HEK293 (cell line): ENCODE data around the gene DEDD.

Source experiments
- CTCF ChIA-PET: fragments of 350-600 bp; formaldehyde crosslinking; extraction: SDS; loops from one replicate; lab custom pipeline; 2021; ENCODE audit warnings: antibody characterized with exemption; lab: Yijun Ruan, JAX
- POLR2A ChIA-PET: fragments of 300-600 bp; formaldehyde crosslinking; extraction: SDS; loops from one replicate; lab custom pipeline; 2020; ENCODE audit warnings: antibody characterized with exemption, inconsistent platforms; lab: Yijun Ruan, JAX
- H3K27ac ChIP-seq: fragments of 200-500 bp; sonication (Bioruptor generic); 2 replicates; pipeline ENCODE4 v1.5.1; 2014; ENCODE audit warnings: low read depth, low read length, control low read depth, inconsistent platforms; ENCODE audit errors: extremely low read depth
- H3K36me3 ChIP-seq, 2 experiments: fragments of 200-500 bp in 1 of 2; sonication (Bioruptor generic) in 1 of 2; 1 replicate in 1 of 2; 2 replicates in 1 of 2; pipeline ENCODE4 v1.5.1; 2014 to 2017; ENCODE audit warnings: inconsistent platforms in 2 of 2, low read length in 2 of 2; ENCODE audit not compliant: control insufficient read depth in 2 of 2, insufficient read depth in 1 of 2
- H3K4me1 ChIP-seq: fragments of 200-500 bp; sonication (Bioruptor generic); 2 replicates; pipeline ENCODE4 v1.5.1; 2014; ENCODE audit warnings: mild to moderate bottlenecking, low read length, inconsistent platforms; ENCODE audit not compliant: control insufficient read depth, insufficient read depth
- H3K4me3 ChIP-seq: 2 replicates; pipeline ENCODE4 v1.5.1; 2011; ENCODE audit warnings: low read depth, mild to moderate bottlenecking, control low read depth, low read length, moderate library complexity
- H3K9me3 ChIP-seq: fragments of 200-500 bp; sonication (Bioruptor generic); 2 replicates; pipeline ENCODE4 v1.5.1; 2014; ENCODE audit warnings: low read depth, low read length, inconsistent platforms; ENCODE audit not compliant: control insufficient read depth, insufficient read depth
- EGR2 ChIP-seq: fragments of 450-650 bp; formaldehyde crosslinking; IDR thresholded peaks from 2 replicates; pipeline ENCODE4 v1.5.1; 2016; ENCODE audit warnings: low read depth, missing biosample characterization, missing genetic modification characterization
- KLF10 ChIP-seq: fragments of 450-650 bp; IDR thresholded peaks from 2 replicates; pipeline ENCODE4 v1.5.1; 2018; ENCODE audit warnings: missing biosample characterization, mild to moderate bottlenecking, missing genetic modification characterization
- KLF7 ChIP-seq: fragments of 450-650 bp; formaldehyde crosslinking; IDR thresholded peaks from 2 replicates; pipeline ENCODE4 v1.5.1; 2016; ENCODE audit warnings: missing biosample characterization, missing genetic modification characterization, borderline replicate concordance
- OSR2 ChIP-seq: fragments of 450-650 bp; formaldehyde crosslinking; IDR thresholded peaks from 2 replicates; pipeline ENCODE4 v1.5.1; 2016; ENCODE audit warnings: missing biosample characterization, missing genetic modification characterization
- SP7 ChIP-seq: fragments of 450-650 bp; formaldehyde crosslinking; IDR thresholded peaks from 2 replicates; pipeline ENCODE4 v1.5.1; 2016; ENCODE audit warnings: missing biosample characterization, missing genetic modification characterization
- ZNF214 ChIP-seq: fragments of 450-650 bp; formaldehyde crosslinking; IDR thresholded peaks from 2 replicates; pipeline ENCODE4 v1.5.1; 2017; ENCODE audit warnings: missing biosample characterization, mild to moderate bottlenecking, missing genetic modification characterization, borderline replicate concordance
- ZNF366 ChIP-seq: fragments of 450-650 bp; formaldehyde crosslinking; conservative IDR thresholded peaks from 2 replicates; pipeline ENCODE4 v1.5.1; 2016; ENCODE audit warnings: missing biosample characterization, missing genetic modification characterization
- ZNF433 ChIP-seq: fragments of 450-650 bp; formaldehyde crosslinking; IDR thresholded peaks from 2 replicates; pipeline ENCODE4 v1.5.1; 2016; ENCODE audit warnings: missing biosample characterization, missing genetic modification characterization, low read depth
- ZNF768 ChIP-seq: fragments of 450-650 bp; formaldehyde crosslinking; IDR thresholded peaks from 2 replicates; pipeline ENCODE4 v1.5.1; 2018; ENCODE audit warnings: missing biosample characterization, mild to moderate bottlenecking, missing genetic modification characterization
- TF ChIP-seq, protein P1 (sequence below): fragments of 450-650 bp; formaldehyde crosslinking; conservative IDR thresholded peaks from 2 replicates; pipeline ENCODE4 v1.5.1; 2016; ENCODE audit warnings: low read depth, missing biosample characterization, missing genetic modification characterization
- TF ChIP-seq, protein P2 (sequence below): fragments of 450-650 bp; formaldehyde crosslinking; IDR thresholded peaks from 2 replicates; pipeline ENCODE4 v1.5.1; 2016; ENCODE audit warnings: missing biosample characterization, missing genetic modification characterization, low read depth
- TF ChIP-seq, protein P3 (sequence below): fragments of 450-650 bp; IDR thresholded peaks from 2 replicates; pipeline ENCODE4 v1.5.1; 2018; ENCODE audit warnings: missing biosample characterization, mild to moderate bottlenecking, missing genetic modification characterization
- TF ChIP-seq, protein P4 (sequence below): fragments of 450-650 bp; formaldehyde crosslinking; IDR thresholded peaks from 2 replicates; pipeline ENCODE4 v1.5.1; 2016; ENCODE audit warnings: missing biosample characterization, missing genetic modification characterization

DEDD gene

DNA sequence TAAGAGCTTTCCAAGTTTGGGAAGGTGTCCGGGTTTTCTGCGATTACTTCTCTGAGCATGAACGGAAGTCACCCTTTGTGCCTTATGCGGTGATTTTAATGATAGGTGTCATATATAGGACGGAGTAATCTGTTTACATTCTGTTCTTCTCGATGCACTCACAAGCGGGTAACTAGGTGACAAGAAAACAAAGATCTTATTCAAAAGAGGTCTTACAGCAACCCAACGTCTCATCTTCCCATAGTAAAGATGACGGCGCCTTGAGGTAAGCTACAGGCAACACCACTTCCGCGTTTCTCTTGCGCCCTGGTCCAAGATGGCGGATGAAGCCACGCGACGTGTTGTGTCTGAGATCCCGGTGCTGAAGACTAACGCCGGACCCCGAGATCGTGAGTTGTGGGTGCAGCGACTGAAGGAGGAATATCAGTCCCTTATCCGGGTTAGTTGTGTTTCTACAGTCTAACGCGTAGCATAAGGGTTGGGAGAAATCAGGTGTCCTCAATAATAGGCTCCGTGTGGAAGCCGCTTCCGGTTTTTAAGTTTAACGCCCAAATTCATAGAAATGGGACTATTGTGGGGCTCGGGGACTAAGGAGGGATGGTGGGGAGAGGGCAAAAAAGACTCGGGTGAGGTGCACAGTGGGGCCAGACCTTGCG lies 21.3 kb upstream of the DEDD start, which contains the start of gene UFC1 (continued):
- TF ChIP-seq, protein P1, sequence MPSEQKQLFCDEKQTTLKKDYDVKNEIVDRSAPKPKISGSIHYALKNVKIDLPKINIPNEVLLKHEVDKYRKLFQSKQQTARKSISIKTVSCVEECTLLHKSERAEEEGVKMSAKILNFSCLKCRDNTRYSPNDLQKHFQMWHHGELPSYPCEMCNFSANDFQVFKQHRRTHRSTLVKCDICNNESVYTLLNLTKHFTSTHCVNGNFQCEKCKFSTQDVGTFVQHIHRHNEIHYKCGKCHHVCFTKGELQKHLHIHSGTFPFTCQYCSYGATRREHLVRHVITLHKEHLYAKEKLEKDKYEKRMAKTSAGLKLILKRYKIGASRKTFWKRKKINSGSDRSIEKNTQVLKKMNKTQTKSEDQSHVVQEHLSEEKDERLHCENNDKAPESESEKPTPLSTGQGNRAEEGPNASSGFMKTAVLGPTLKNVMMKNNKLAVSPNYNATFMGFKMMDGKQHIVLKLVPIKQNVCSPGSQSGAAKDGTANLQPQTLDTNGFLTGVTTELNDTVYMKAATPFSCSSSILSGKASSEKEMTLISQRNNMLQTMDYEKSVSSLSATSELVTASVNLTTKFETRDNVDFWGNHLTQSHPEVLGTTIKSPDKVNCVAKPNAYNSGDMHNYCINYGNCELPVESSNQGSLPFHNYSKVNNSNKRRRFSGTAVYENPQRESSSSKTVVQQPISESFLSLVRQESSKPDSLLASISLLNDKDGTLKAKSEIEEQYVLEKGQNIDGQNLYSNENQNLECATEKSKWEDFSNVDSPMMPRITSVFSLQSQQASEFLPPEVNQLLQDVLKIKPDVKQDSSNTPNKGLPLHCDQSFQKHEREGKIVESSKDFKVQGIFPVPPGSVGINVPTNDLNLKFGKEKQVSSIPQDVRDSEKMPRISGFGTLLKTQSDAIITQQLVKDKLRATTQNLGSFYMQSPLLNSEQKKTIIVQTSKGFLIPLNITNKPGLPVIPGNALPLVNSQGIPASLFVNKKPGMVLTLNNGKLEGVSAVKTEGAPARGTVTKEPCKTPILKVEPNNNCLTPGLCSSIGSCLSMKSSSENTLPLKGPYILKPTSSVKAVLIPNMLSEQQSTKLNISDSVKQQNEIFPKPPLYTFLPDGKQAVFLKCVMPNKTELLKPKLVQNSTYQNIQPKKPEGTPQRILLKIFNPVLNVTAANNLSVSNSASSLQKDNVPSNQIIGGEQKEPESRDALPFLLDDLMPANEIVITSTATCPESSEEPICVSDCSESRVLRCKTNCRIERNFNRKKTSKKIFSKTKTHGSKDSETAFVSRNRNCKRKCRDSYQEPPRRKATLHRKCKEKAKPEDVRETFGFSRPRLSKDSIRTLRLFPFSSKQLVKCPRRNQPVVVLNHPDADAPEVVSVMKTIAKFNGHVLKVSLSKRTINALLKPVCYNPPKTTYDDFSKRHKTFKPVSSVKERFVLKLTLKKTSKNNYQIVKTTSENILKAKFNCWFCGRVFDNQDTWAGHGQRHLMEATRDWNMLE (tag by site-specific recombination), result peak; percentile 72
- TF ChIP-seq KLF7 (tag by site-specific recombination), result peak; percentile 90; the same call in 1 of the 2 replicates
- TF ChIP-seq KLF10 (tag by site-specific recombination), result 0 out of 2 replicates have a peak, but pooled peaks have one; percentile 50
- no peak for TF ChIP-seq EGR2 (tag by site-specific recombination)
- TF ChIP-seq ZNF214, result no peak
- TF ChIP-seq SP7 (tag by site-specific recombination), result peak; percentile 86
- no peak for TF ChIP-seq ZNF433 (tag by site-specific recombination)
- TF ChIP-seq ZNF768, result no peak
- TF ChIP-seq ZNF366 (tag by site-specific recombination), result 0 out of 2 replicates have a peak, but pooled peaks have one; percentile 58
- no peak for TF ChIP-seq OSR2 (tag by site-specific recombination)
- TF ChIP-seq, protein P2, sequence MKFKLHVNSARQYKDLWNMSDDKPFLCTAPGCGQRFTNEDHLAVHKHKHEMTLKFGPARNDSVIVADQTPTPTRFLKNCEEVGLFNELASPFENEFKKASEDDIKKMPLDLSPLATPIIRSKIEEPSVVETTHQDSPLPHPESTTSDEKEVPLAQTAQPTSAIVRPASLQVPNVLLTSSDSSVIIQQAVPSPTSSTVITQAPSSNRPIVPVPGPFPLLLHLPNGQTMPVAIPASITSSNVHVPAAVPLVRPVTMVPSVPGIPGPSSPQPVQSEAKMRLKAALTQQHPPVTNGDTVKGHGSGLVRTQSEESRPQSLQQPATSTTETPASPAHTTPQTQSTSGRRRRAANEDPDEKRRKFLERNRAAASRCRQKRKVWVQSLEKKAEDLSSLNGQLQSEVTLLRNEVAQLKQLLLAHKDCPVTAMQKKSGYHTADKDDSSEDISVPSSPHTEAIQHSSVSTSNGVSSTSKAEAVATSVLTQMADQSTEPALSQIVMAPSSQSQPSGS (tag by site-specific recombination), result peak; percentile 31; the same call in 1 of the 2 replicates

DNA sequence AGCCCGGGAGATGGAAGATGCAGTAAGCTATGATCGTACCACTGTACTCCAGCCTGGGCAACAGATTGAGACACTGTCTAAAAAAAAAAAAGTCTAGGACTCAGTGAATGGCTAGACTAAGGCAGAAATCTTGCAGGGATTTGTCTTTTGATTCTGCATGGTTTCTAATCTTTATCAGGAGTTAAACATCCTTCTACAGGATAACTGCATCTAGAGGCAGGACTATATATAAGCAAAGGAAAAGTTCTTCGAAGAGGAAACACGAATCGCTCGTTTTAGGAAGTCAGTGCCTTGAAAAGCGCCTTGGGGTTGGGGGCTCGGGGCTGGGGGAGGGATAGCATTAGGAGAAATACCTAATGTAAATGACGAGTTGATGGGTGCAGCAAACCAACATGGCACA lies 20.7 kb upstream of the DEDD start:
- Histone ChIP-seq H3K36me3 (peaks cover 5 to 25% of the 10 kb centered on the region in 2 experiments; a peak in 2 of 3 replicates), H3K4me3 (peak overlapping the region; percentile 89), H3K4me1 (no peaks in the 10 kb centered on the region), H3K9me3 (no peaks in the 10 kb centered on the region)
- CTCF ChIA-PET, result interaction anchor here (0.6 to 3.3 kb wide), 3 partner anchors 12 to 108 kb away, joined by 3 to 17 read pairs (median 4); partner anchors contain the start of genes NIT1, PFDN2 and PPOX
- TF ChIP-seq, protein P3, sequence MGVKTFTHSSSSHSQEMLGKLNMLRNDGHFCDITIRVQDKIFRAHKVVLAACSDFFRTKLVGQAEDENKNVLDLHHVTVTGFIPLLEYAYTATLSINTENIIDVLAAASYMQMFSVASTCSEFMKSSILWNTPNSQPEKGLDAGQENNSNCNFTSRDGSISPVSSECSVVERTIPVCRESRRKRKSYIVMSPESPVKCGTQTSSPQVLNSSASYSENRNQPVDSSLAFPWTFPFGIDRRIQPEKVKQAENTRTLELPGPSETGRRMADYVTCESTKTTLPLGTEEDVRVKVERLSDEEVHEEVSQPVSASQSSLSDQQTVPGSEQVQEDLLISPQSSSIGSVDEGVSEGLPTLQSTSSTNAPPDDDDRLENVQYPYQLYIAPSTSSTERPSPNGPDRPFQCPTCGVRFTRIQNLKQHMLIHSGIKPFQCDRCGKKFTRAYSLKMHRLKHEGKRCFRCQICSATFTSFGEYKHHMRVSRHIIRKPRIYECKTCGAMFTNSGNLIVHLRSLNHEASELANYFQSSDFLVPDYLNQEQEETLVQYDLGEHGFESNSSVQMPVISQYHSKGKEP (tag by site-specific recombination), result no peak
- TF ChIP-seq, protein P4, sequence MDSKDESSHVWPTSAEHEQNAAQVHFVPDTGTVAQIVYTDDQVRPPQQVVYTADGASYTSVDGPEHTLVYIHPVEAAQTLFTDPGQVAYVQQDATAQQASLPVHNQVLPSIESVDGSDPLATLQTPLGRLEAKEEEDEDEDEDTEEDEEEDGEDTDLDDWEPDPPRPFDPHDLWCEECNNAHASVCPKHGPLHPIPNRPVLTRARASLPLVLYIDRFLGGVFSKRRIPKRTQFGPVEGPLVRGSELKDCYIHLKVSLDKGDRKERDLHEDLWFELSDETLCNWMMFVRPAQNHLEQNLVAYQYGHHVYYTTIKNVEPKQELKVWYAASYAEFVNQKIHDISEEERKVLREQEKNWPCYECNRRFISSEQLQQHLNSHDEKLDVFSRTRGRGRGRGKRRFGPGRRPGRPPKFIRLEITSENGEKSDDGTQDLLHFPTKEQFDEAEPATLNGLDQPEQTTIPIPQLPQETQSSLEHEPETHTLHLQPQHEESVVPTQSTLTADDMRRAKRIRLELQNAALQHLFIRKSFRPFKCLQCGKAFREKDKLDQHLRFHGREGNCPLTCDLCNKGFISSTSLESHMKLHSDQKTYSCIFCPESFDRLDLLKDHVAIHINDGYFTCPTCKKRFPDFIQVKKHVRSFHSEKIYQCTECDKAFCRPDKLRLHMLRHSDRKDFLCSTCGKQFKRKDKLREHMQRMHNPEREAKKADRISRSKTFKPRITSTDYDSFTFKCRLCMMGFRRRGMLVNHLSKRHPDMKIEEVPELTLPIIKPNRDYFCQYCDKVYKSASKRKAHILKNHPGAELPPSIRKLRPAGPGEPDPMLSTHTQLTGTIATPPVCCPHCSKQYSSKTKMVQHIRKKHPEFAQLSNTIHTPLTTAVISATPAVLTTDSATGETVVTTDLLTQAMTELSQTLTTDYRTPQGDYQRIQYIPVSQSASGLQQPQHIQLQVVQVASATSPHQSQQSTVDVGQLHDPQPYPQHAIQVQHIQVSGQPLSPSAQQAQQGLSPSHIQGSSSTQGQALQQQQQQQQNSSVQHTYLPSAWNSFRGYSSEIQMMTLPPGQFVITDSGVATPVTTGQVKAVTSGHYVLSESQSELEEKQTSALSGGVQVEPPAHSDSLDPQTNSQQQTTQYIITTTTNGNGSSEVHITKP, result peak; percentile 38; the same call in 1 of the 2 replicates
- TF ChIP-seq, all 188 proteins: peak for 1
- no peak overlapping the region for H3K27ac ChIP-seq
- POLR2A ChIA-PET, result interaction anchor here (0.6 to 5.2 kb wide), 8 partner anchors 10 to 176 kb away, joined by 3 to 53 read pairs (median 6); partner anchors contain the start of genes DEDD, F11R, NDUFS2 and NIT1
